HEK293 (cell line): ENCODE results near the gene C14orf132.

Experiments used
- PRDM1 ChIP-seq: fragments of 450-650 bp; formaldehyde crosslinking; IDR thresholded peaks from 2 replicates; pipeline ENCODE4; 2016; ENCODE audit warnings: missing biosample characterization, missing genetic modification characterization
- TCF7L2 ChIP-seq: IDR thresholded peaks from 2 replicates; pipeline ENCODE4 v1.6.1; 2011; ENCODE audit warnings: low read depth, mild to moderate bottlenecking, inconsistent platforms, low read length, moderate library complexity, borderline replicate concordance
- ZNF140 ChIP-seq: fragments of 450-650 bp; formaldehyde crosslinking; IDR thresholded peaks from 2 replicates; pipeline ENCODE4 v1.5.1; 2016; ENCODE audit warnings: missing biosample characterization, missing genetic modification characterization
- ZNF341 ChIP-seq: fragments of 450-650 bp; formaldehyde crosslinking; IDR thresholded peaks from 2 replicates; pipeline ENCODE4; 2016; ENCODE audit warnings: low read depth, missing biosample characterization, missing genetic modification characterization
- ZNF658 ChIP-seq: fragments of 450-650 bp; formaldehyde crosslinking; IDR thresholded peaks from 2 replicates; pipeline ENCODE4; 2016; ENCODE audit warnings: missing biosample characterization, missing genetic modification characterization
- TF ChIP-seq, protein P1 (sequence below): fragments of 450-650 bp; formaldehyde crosslinking; IDR thresholded peaks from 2 replicates; pipeline ENCODE4 v1.5.1; 2016; ENCODE audit warnings: missing biosample characterization, missing genetic modification characterization

- TF ChIP-seq, protein P1, sequence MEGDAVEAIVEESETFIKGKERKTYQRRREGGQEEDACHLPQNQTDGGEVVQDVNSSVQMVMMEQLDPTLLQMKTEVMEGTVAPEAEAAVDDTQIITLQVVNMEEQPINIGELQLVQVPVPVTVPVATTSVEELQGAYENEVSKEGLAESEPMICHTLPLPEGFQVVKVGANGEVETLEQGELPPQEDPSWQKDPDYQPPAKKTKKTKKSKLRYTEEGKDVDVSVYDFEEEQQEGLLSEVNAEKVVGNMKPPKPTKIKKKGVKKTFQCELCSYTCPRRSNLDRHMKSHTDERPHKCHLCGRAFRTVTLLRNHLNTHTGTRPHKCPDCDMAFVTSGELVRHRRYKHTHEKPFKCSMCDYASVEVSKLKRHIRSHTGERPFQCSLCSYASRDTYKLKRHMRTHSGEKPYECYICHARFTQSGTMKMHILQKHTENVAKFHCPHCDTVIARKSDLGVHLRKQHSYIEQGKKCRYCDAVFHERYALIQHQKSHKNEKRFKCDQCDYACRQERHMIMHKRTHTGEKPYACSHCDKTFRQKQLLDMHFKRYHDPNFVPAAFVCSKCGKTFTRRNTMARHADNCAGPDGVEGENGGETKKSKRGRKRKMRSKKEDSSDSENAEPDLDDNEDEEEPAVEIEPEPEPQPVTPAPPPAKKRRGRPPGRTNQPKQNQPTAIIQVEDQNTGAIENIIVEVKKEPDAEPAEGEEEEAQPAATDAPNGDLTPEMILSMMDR (tag by site-specific recombination) = no peak
- TF ChIP-seq ZNF140 (tag by site-specific recombination) = no peak
- no peak for TF ChIP-seq TCF7L2
- no peak for TF ChIP-seq ZNF658 (tag by site-specific recombination)
- TF ChIP-seq ZNF341 (tag by site-specific recombination) = no peak
- no peak for TF ChIP-seq PRDM1 (tag by site-specific recombination)
These were observed 87.7 kb downstream of the C14orf132 start for GRCh38 chr14:96126783-96127271.
